ENCODE results near the gene NBPF1. TPM values are rescaled to one million over a fixed set of nuclear protein-coding genes. Genes with fewer than 3 reads are reported as not detected.
"Not testable (repeated sequence)": the region's sequence is repeated elsewhere in the genome, so short reads cannot be mapped to it uniquely, and the experiment has no call there.

NBPF1 gene
- total RNA-seq, 1 donor from 2014 or later: 64.2 TPM

GRCh38 chr1:16621681-16622315 lies 8.4 kb upstream of the NBPF1 start:
- DNase-seq (ENCODE audit: low spot score): not testable (repeated sequence)

- DNase-seq (ENCODE audit: low spot score): no peak
These were observed 7.9 kb upstream of the NBPF1 start for GRCh38 chr1:16621300-16621658.

- peak; percentile 10 for DNase-seq (ENCODE audit: low spot score)
These were observed 6.6 kb upstream of the NBPF1 start for GRCh38 chr1:16619803-16620501.

- DNase-seq (ENCODE audit: low spot score): peak; percentile 18
These were observed 5.4 kb upstream of the NBPF1 start for GRCh38 chr1:16618719-16619118.

GRCh38 chr1:16617778-16618580 lies 4.6 kb upstream of the NBPF1 start:
- DNase-seq (ENCODE audit: low spot score): no peak

- peak; percentile 14 for DNase-seq (ENCODE audit: low spot score)
These were observed 3.8 kb upstream of the NBPF1 start for GRCh38 chr1:16617114-16617631.

GRCh38 chr1:16615253-16616252 lies 2.2 kb upstream of the NBPF1 start:
- peak; percentile 12 for DNase-seq (ENCODE audit: low spot score)

GRCh38 chr1:16614361-16615252 lies 1.2 kb upstream of the NBPF1 start:
- peak; percentile 16 for DNase-seq (ENCODE audit: low spot score)

GRCh38 chr1:16612332-16613172 lies 812 bp downstream of the NBPF1 start:
- DNase-seq (ENCODE audit: low spot score): peak; percentile 85

GRCh38 chr1:16611981-16612331 lies 1.4 kb downstream of the NBPF1 start:
- peak; percentile 22 for DNase-seq (ENCODE audit: low spot score)

GRCh38 chr1:16611164-16611563 lies 2.2 kb downstream of the NBPF1 start:
- not testable (repeated sequence) for DNase-seq (ENCODE audit: low spot score)

- DNase-seq (ENCODE audit: low spot score): peak; percentile 9
These were observed 2.8 kb downstream of the NBPF1 start for GRCh38 chr1:16610553-16610952.

GRCh38 chr1:16609761-16610160 lies 3.6 kb downstream of the NBPF1 start:
- DNase-seq (ENCODE audit: low spot score): not testable (repeated sequence)

GRCh38 chr1:16608838-16609560 lies 4.4 kb downstream of the NBPF1 start:
- no peak for DNase-seq (ENCODE audit: low spot score)

GRCh38 chr1:16607853-16608815 lies 5.2 kb downstream of the NBPF1 start:
- DNase-seq (ENCODE audit: low spot score): peak; percentile 82

GRCh38 chr1:16607433-16607851 lies 5.9 kb downstream of the NBPF1 start:
- DNase-seq (ENCODE audit: low spot score): no peak

- DNase-seq (ENCODE audit: low spot score): not testable (repeated sequence)
These were observed 6.5 kb downstream of the NBPF1 start for GRCh38 chr1:16606666-16607432.
